ENCODE results near the gene LRRC8C.

DNA sequence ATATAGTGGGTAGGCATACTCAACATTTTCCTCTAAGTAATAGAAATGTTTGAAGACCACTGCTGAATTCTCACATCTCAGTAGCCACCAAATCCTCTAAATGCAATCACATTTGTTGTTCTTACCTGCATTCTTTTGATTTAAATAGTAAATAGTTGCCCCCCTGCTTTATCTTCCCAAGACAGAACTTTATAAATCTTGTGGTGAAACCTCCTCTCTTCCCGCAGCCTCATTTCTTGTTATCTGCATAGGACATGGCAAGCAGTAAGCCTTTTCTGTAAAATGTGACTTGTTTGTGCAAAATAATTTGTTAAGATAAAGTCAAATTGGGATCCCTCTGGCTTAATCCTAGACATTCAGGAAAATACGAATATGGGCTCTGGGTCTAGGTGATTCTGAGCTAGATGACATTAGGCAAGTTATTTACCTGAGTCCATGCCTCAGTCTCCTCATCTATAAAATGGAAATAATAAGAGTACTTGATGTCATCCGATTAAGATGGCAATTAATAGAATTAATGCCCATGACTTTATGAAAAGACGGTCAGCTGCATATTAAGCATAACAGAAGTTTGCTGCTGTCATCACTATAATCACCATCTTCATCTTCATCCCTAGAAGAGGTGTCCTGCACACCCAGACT lies 77.7 kb downstream of the LRRC8C start:
- TF ChIP-seq, protein P1, sequence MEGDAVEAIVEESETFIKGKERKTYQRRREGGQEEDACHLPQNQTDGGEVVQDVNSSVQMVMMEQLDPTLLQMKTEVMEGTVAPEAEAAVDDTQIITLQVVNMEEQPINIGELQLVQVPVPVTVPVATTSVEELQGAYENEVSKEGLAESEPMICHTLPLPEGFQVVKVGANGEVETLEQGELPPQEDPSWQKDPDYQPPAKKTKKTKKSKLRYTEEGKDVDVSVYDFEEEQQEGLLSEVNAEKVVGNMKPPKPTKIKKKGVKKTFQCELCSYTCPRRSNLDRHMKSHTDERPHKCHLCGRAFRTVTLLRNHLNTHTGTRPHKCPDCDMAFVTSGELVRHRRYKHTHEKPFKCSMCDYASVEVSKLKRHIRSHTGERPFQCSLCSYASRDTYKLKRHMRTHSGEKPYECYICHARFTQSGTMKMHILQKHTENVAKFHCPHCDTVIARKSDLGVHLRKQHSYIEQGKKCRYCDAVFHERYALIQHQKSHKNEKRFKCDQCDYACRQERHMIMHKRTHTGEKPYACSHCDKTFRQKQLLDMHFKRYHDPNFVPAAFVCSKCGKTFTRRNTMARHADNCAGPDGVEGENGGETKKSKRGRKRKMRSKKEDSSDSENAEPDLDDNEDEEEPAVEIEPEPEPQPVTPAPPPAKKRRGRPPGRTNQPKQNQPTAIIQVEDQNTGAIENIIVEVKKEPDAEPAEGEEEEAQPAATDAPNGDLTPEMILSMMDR (IDR thresholded peaks at IDR 0.05), result no peak
- no peak for TF ChIP-seq POLR2A (IDR thresholded peaks at IDR 0.05)

Measured in right lobe of liver (tissue), 4 donors.